ENCODE measurements around the gene MZT2B.
A peak's percentile ranks its signal among the peaks of the same experiment; 100 is the strongest.
"Not testable (repeated sequence)": the region's sequence is repeated elsewhere in the genome, so short reads cannot be mapped to it uniquely, and the experiment has no call there.

The MZT2B gene

GRCh38 chr2:130181325-130181879 is 660 bp upstream of the MZT2B start, which contains the start of gene SMPD4:
SMPD4 (minus strand) TSS chr2:130181602; CDS start chr2:130176592, 5,010 bp downstream.
- TF ChIP-seq CTCF (IDR thresholded peaks at IDR 0.05; ENCODE audit: unreplicated experiment in 3 of 3): no peak
- H3K4me3 Mint-ChIP-seq: peak within 1 kb of the TSS; percentile 93 to 96 (median 94)
- H3K4me1 Mint-ChIP-seq: peaks cover 8% of the 10 kb centered on the region
- no peaks in the 10 kb centered on the region for H3K27me3 Mint-ChIP-seq (ENCODE audit: low read depth)
- H3K27ac Mint-ChIP-seq: peak within 1 kb of the TSS; percentile 84 to 91 (median 90)
- no peaks in the 10 kb centered on the region for H3K9me3 Mint-ChIP-seq
- H3K36me3 Mint-ChIP-seq (ENCODE audit: low read depth): peaks cover 4% of the 10 kb centered on the region

GRCh38 chr2:130182826-130183511 is 907 bp downstream of the MZT2B start:
- peak overlapping the region; percentile 74 to 85 (median 77) for H3K27ac Mint-ChIP-seq
- H3K27me3 Mint-ChIP-seq (ENCODE audit: low read depth): not testable (repeated sequence)

GRCh38 chr2:130183512-130184373 is 1.7 kb downstream of the MZT2B start:
- H3K4me1 Mint-ChIP-seq: peaks cover 8% of the 10 kb centered on the region
- H3K4me3 Mint-ChIP-seq: peak overlapping the region; percentile 84 to 86 (median 86)
- no peaks in the 10 kb centered on the region for H3K27me3 Mint-ChIP-seq (ENCODE audit: low read depth)
- H3K27ac Mint-ChIP-seq: peak overlapping the region; percentile 74 to 85 (median 77)
- H3K36me3 Mint-ChIP-seq (ENCODE audit: low read depth): no peaks in the 10 kb centered on the region
- H3K9me3 Mint-ChIP-seq: no peaks in the 10 kb centered on the region
- TF ChIP-seq CTCF (IDR thresholded peaks at IDR 0.05; ENCODE audit: unreplicated experiment in 3 of 3): no peak

More at GRCh38 chr2:130182826-130183511, 907 bp downstream of the MZT2B start:
- H3K4me3 Mint-ChIP-seq: peak overlapping the region; percentile 84 to 86 (median 86)
- H3K4me1 Mint-ChIP-seq; H3K36me3 Mint-ChIP-seq (ENCODE audit: low read depth); H3K9me3 Mint-ChIP-seq: not testable (repeated sequence)

GRCh38 chr2:130185436-130185835 is 3.4 kb downstream of the MZT2B start:
- H3K36me3 Mint-ChIP-seq (ENCODE audit: low read depth): no peaks in the 10 kb centered on the region
- no peaks in the 10 kb centered on the region for H3K27me3 Mint-ChIP-seq (ENCODE audit: low read depth)
- no peak for TF ChIP-seq CTCF (IDR thresholded peaks at IDR 0.05; ENCODE audit: unreplicated experiment in 3 of 3)
- peak overlapping the region; percentile 40 to 59 (median 48) for H3K4me3 Mint-ChIP-seq
- H3K9me3 Mint-ChIP-seq: no peaks in the 10 kb centered on the region
- H3K4me1 Mint-ChIP-seq: peaks cover 8% of the 10 kb centered on the region
- no peak overlapping the region for H3K27ac Mint-ChIP-seq

- H3K27ac Mint-ChIP-seq: no peak overlapping the region
- peak overlapping the region in 2 of 3 experiments; percentile 40 to 48 for H3K4me3 Mint-ChIP-seq
Measured at GRCh38 chr2:130185896-130186295, 3.8 kb downstream of the MZT2B start.

More at GRCh38 chr2:130185896-130186295, 3.8 kb downstream of the MZT2B start:
- H3K36me3 Mint-ChIP-seq (ENCODE audit: low read depth): no peaks in the 10 kb centered on the region
- H3K9me3 Mint-ChIP-seq: no peaks in the 10 kb centered on the region
- no peaks in the 10 kb centered on the region for H3K27me3 Mint-ChIP-seq (ENCODE audit: low read depth)
- TF ChIP-seq CTCF (IDR thresholded peaks at IDR 0.05; ENCODE audit: unreplicated experiment in 3 of 3): no peak
- peaks cover 6% of the 10 kb centered on the region for H3K4me1 Mint-ChIP-seq

Data from nephron (organoid).